ENCODE results near the gene RFESD.
"Not testable (repeated sequence)": the region's sequence is repeated elsewhere in the genome, so short reads cannot be mapped to it uniquely, and the experiment has no call there.

RFESD gene

GRCh38 chr5:95667678-95668077 lies 21.1 kb downstream of the RFESD start:
- DNase-seq, result no peak

- no peak for DNase-seq
Observed at GRCh38 chr5:95668216-95668615, 21.6 kb downstream of the RFESD start.

- DNase-seq, result no peak
Observed at GRCh38 chr5:95668728-95669127, 22.2 kb downstream of the RFESD start.

- no peak for DNase-seq
Observed at GRCh38 chr5:95669540-95669939, 23.0 kb downstream of the RFESD start.

GRCh38 chr5:95669985-95670384 lies 23.4 kb downstream of the RFESD start:
- DNase-seq, result no peak

GRCh38 chr5:95670568-95670967 lies 24.0 kb downstream of the RFESD start:
- DNase-seq, result no peak

- DNase-seq, result no peak
Observed at GRCh38 chr5:95671826-95672225, 25.2 kb downstream of the RFESD start.

GRCh38 chr5:95672641-95673040 lies 26.1 kb downstream of the RFESD start:
- DNase-seq, result no peak

- DNase-seq, result no peak
Observed at GRCh38 chr5:95673081-95673480, 26.5 kb downstream of the RFESD start.

GRCh38 chr5:95682891-95683290 lies 36.3 kb downstream of the RFESD start, which contains the start of gene SPATA9:
Gene SPATA9 (minus strand): TSS chr5:95682991. CDS start chr5:95682854, 137 bp downstream.
- DNase-seq, result no peak

- no peak for DNase-seq
Observed at GRCh38 chr5:95684361-95684760, 37.8 kb downstream of the RFESD start.

GRCh38 chr5:95686651-95687050 lies 40.1 kb downstream of the RFESD start:
- DNase-seq, result no peak

GRCh38 chr5:95689680-95690079 lies 43.1 kb downstream of the RFESD start:
- DNase-seq, result no peak

- DNase-seq, result no peak
Observed at GRCh38 chr5:95690333-95690732, 43.8 kb downstream of the RFESD start.

- DNase-seq, result no peak
Observed at GRCh38 chr5:95697781-95698681, 51.5 kb downstream of the RFESD start.

GRCh38 chr5:95699337-95699736 lies 52.8 kb downstream of the RFESD start:
- DNase-seq, result no peak

GRCh38 chr5:95701074-95701473 lies 54.5 kb downstream of the RFESD start:
- DNase-seq, result no peak

- DNase-seq, result no peak
Observed at GRCh38 chr5:95704150-95704549, 57.6 kb downstream of the RFESD start.

GRCh38 chr5:95706196-95706595 lies 59.6 kb downstream of the RFESD start:
- DNase-seq, result not testable (repeated sequence)

GRCh38 chr5:95707055-95707454 lies 60.5 kb downstream of the RFESD start:
- no peak for DNase-seq

Measured in stimulated activated CD4-positive, alpha-beta T cell treated with anti-CD3 and anti-CD28 coated beads, Interleukin-4, amount 100 ng/mL, for 24 hours (primary cell).